H9 (cell line): Measurements from ENCODE around the gene SEC14L5. TPM values are rescaled to one million over a fixed set of nuclear protein-coding genes. Genes with fewer than 3 reads are reported as not detected.

Experiments used
- DNase-seq: peaks from one replicate; pipeline ENCODE4 v3.0.0-alpha.2; 2017
- H2AFZ ChIP-seq: one replicate; pipeline ENCODE4 v1.6.1; 2013; ENCODE audit warnings: mild to moderate bottlenecking, low read length, control low read depth, moderate library complexity
- H2AK5ac ChIP-seq: 2 replicates; pipeline ENCODE4 v1.6.1; 2013; ENCODE audit warnings: low read length, control low read depth, mixed read lengths; ENCODE audit not compliant: insufficient read length
- H2BK120ac ChIP-seq: one replicate; pipeline ENCODE4 v1.6.1; 2013; ENCODE audit warnings: low read depth, mild to moderate bottlenecking, low read length, control low read depth, inconsistent platforms; ENCODE audit not compliant: poor library complexity, severe bottlenecking
- H2BK12ac ChIP-seq: 2 replicates; pipeline ENCODE4 v1.6.1; 2013; ENCODE audit warnings: low read length, control low read depth, mixed read lengths, low read depth; ENCODE audit not compliant: insufficient read length
- H2BK15ac ChIP-seq: 2 replicates; pipeline ENCODE4 v1.6.1; 2013; ENCODE audit warnings: low read depth, low read length, control low read depth
- H2BK20ac ChIP-seq: one replicate; pipeline ENCODE4 v1.6.1; 2013; ENCODE audit warnings: low read depth, mild to moderate bottlenecking, low read length, control low read depth, inconsistent platforms; ENCODE audit not compliant: poor library complexity, severe bottlenecking
- H2BK5ac ChIP-seq: 2 replicates; pipeline ENCODE4 v1.6.1; 2013; ENCODE audit warnings: low read length, control low read depth, mixed read lengths; ENCODE audit not compliant: insufficient read length
- H3K14ac ChIP-seq: 2 replicates; pipeline ENCODE4 v1.6.1; 2013; ENCODE audit warnings: low read length, control low read depth; ENCODE audit not compliant: insufficient read depth
- H3K18ac ChIP-seq: 2 replicates; pipeline ENCODE4 v1.6.1; 2013; ENCODE audit warnings: low read depth, mild to moderate bottlenecking, mixed read lengths, low read length, control low read depth; ENCODE audit not compliant: insufficient read length
- H3K23ac ChIP-seq: 2 replicates; pipeline ENCODE4 v1.6.1; 2013; ENCODE audit warnings: low read length, control low read depth, mixed read lengths, low read depth; ENCODE audit not compliant: insufficient read length
- H3K23me2 ChIP-seq: 2 replicates; pipeline ENCODE4 v1.6.1; 2013; ENCODE audit warnings: low read depth, mild to moderate bottlenecking, mixed read lengths, low read length, control low read depth; ENCODE audit not compliant: insufficient read length, poor library complexity, severe bottlenecking
- H3K27ac ChIP-seq: 2 replicates; pipeline ENCODE4 v1.5.1; 2013; ENCODE audit warnings: low read length, control low read depth, mixed read lengths, low read depth; ENCODE audit not compliant: insufficient read length
- H3K27me3 ChIP-seq: 2 replicates; pipeline ENCODE4 v1.6.1; 2013; ENCODE audit warnings: low read length, control low read depth, inconsistent platforms; ENCODE audit not compliant: insufficient read depth
- H3K4ac ChIP-seq: 2 replicates; pipeline ENCODE4 v1.6.1; 2013; ENCODE audit warnings: low read depth, mild to moderate bottlenecking, control low read depth, inconsistent platforms, low read length, moderate library complexity
- H3K4me1 ChIP-seq: 2 replicates; pipeline ENCODE4 v1.6.1; 2013; ENCODE audit warnings: low read length, control low read depth, inconsistent platforms; ENCODE audit not compliant: insufficient read depth
- H3K4me2 ChIP-seq: 2 replicates; pipeline ENCODE4 v1.6.1; 2013; ENCODE audit warnings: low read length, control low read depth, mixed read lengths; ENCODE audit not compliant: insufficient read length, insufficient read depth
- H3K56ac ChIP-seq: 2 replicates; pipeline ENCODE4 v1.6.1; 2013; ENCODE audit warnings: low read depth, mild to moderate bottlenecking, mixed read lengths, low read length, control low read depth; ENCODE audit not compliant: insufficient read length
- H3K79me1 ChIP-seq: 2 replicates; pipeline ENCODE4 v1.6.1; 2013; ENCODE audit warnings: low read depth, mild to moderate bottlenecking, moderate library complexity, low read length, control low read depth, inconsistent platforms; ENCODE audit not compliant: insufficient read depth, poor library complexity, severe bottlenecking
- H3K79me2 ChIP-seq: 2 replicates; pipeline ENCODE4 v1.6.1; 2013; ENCODE audit warnings: low read length, control low read depth, inconsistent platforms; ENCODE audit not compliant: insufficient read depth
- H3K9ac ChIP-seq: 2 replicates; pipeline ENCODE4 v1.6.1; 2013; ENCODE audit warnings: low read length, control low read depth, mixed read lengths; ENCODE audit not compliant: insufficient read length; ENCODE audit errors: extremely low read depth
- H3K9me3 ChIP-seq: one replicate; pipeline ENCODE4 v1.6.1; 2013; ENCODE audit warnings: low read depth, low read length, inconsistent platforms; ENCODE audit not compliant: control insufficient read depth
- H3T11ph ChIP-seq: one replicate; pipeline ENCODE4 v1.6.1; 2013; ENCODE audit warnings: mild to moderate bottlenecking, low read length, control low read depth, inconsistent platforms
- H4K20me1 ChIP-seq: one replicate; pipeline ENCODE4 v1.6.1; 2013; ENCODE audit not compliant: control insufficient read depth, insufficient read length, insufficient read depth
- H4K5ac ChIP-seq: 2 replicates; pipeline ENCODE4 v1.6.1; 2013; ENCODE audit warnings: low read depth, mild to moderate bottlenecking, mixed read lengths, low read length, control low read depth; ENCODE audit not compliant: insufficient read length
- H4K8ac ChIP-seq: replicated peaks from 2 replicates; pipeline ENCODE4 v1.6.1; 2013; ENCODE audit warnings: low read length, control low read depth, mixed read lengths, low read depth; ENCODE audit not compliant: insufficient read length
- H4K91ac ChIP-seq: 2 replicates; pipeline ENCODE4 v1.6.1; 2013; ENCODE audit warnings: low read depth, mild to moderate bottlenecking, moderate library complexity, mixed read lengths, low read length, control low read depth; ENCODE audit not compliant: insufficient read length
- H3K27ac Mint-ChIP-seq, 3 experiments: 2 replicates in 2 of 3; 3 replicates in 1 of 3; pipeline ENCODE4 v1.8.0; 2020 to 2021; ENCODE audit warnings: mixed read lengths in 3 of 3, mild to moderate bottlenecking in 1 of 3, moderate library complexity in 1 of 3
- H3K27me3 Mint-ChIP-seq: 2 replicates; pipeline ENCODE4 v1.8.0; 2021; ENCODE audit warnings: low read depth, mild to moderate bottlenecking, moderate library complexity, mixed read lengths
- H3K36me3 Mint-ChIP-seq, 3 experiments: 2 replicates in 2 of 3; 3 replicates in 1 of 3; pipeline ENCODE4 v1.8.0; 2020 to 2021; ENCODE audit warnings: low read depth in 3 of 3, mixed read lengths in 3 of 3; ENCODE audit not compliant: insufficient read depth in 1 of 3
- H3K4me1 Mint-ChIP-seq, 2 experiments: 2 replicates each; pipeline ENCODE4 v1.8.0; 2020; ENCODE audit warnings: mixed read lengths in 2 of 2
- H3K4me3 Mint-ChIP-seq, 2 experiments: 2 replicates in 1 of 2; 3 replicates in 1 of 2; pipeline ENCODE4 v1.8.0; 2020 to 2021; ENCODE audit warnings: mild to moderate bottlenecking in 2 of 2, mixed read lengths in 2 of 2, moderate library complexity in 1 of 2
- H3K9me3 Mint-ChIP-seq, 2 experiments: 2 replicates in 1 of 2; 3 replicates in 1 of 2; pipeline ENCODE4 v1.8.0; 2020; ENCODE audit warnings: mild to moderate bottlenecking in 2 of 2, mixed read lengths in 2 of 2, moderate library complexity in 1 of 2
- WGBS: extraction: QIAGEN DNeasy Blood & Tissue Kit; methylation state at CpG from one replicate; pipeline ENCODE4 v1.1.7; 2013; ENCODE audit warnings: missing lambda C conversion rate, low lambda C conversion rate, mixed read lengths; ENCODE audit not compliant: insufficient read length; ENCODE audit errors: extremely low coverage; 5-methylcytosine and 5-hydroxymethylcytosine counted together
- total RNA-seq: library from RNA; stranded (reverse); gene quantifications from 2 replicates; pipeline ENCODE4 v1.2.1, GENCODE V29; 2021
- TF ChIP-seq, protein P1 (sequence below): fragments of 200-600 bp; sonication (generic); conservative IDR thresholded peaks from 3 replicates; pipeline ENCODE4 v1.8.0; 2021; ENCODE audit warnings: antibody characterized with exemption, mild to moderate bottlenecking

SEC14L5 gene
- total RNA-seq, 1 experiment from 2014 or later, result 4.1 TPM

- no CpG with 5 or more reads among the region's 2 CpGs for WGBS
- Histone ChIP-seq H3T11ph (no peak overlapping the region), H3K27me3 (no peaks in the 10 kb centered on the region), H2BK12ac (no peak overlapping the region), H2BK15ac (no peak overlapping the region), H3K4me2 (no peak overlapping the region), H3K9ac (no peak overlapping the region), H2BK20ac (no peak overlapping the region), H3K56ac (no peak overlapping the region), H3K79me1 (no peaks in the 10 kb centered on the region), H3K23ac (no peak overlapping the region), H3K79me2 (no peaks in the 10 kb centered on the region), H2BK5ac (no peak overlapping the region), H4K91ac (no peak overlapping the region), H2BK120ac (no peak overlapping the region), H2AFZ (no peak overlapping the region), H3K27ac (no peak overlapping the region), H2AK5ac (no peak overlapping the region), H4K20me1 (no peaks in the 10 kb centered on the region), H3K14ac (no peak overlapping the region), H3K4me1 (no peaks in the 10 kb centered on the region), H4K5ac (no peak overlapping the region), H3K9me3 (no peaks in the 10 kb centered on the region), H4K8ac (no peak overlapping the region), H3K18ac (no peak overlapping the region), H3K4ac (no peak overlapping the region), H3K23me2 (no peaks in the 10 kb centered on the region)
- Mint-ChIP-seq H3K27ac (no peak overlapping the region), H3K4me3 (no peak overlapping the region), H3K9me3 (no peaks in the 10 kb centered on the region), H3K36me3 (no peaks in the 10 kb centered on the region), H3K27me3 (no peaks in the 10 kb centered on the region), H3K4me1 (peaks cover 4 to 9% of the 10 kb centered on the region in 2 experiments; a peak in 3 of 4 replicates)
- TF ChIP-seq, protein P1, sequence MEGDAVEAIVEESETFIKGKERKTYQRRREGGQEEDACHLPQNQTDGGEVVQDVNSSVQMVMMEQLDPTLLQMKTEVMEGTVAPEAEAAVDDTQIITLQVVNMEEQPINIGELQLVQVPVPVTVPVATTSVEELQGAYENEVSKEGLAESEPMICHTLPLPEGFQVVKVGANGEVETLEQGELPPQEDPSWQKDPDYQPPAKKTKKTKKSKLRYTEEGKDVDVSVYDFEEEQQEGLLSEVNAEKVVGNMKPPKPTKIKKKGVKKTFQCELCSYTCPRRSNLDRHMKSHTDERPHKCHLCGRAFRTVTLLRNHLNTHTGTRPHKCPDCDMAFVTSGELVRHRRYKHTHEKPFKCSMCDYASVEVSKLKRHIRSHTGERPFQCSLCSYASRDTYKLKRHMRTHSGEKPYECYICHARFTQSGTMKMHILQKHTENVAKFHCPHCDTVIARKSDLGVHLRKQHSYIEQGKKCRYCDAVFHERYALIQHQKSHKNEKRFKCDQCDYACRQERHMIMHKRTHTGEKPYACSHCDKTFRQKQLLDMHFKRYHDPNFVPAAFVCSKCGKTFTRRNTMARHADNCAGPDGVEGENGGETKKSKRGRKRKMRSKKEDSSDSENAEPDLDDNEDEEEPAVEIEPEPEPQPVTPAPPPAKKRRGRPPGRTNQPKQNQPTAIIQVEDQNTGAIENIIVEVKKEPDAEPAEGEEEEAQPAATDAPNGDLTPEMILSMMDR, result no peak
- no peak for DNase-seq
These were observed 88.8 kb downstream of the SEC14L5 start for GRCh38 chr16:5046914-5047313.
